Inflammatory macrophage treated with lipopolysaccharide for 1 hour (primary cell): Measurements from ENCODE around the gene CTNNBIP1.

Experiments used
- DNase-seq, 2 donors: peaks; one replicate each; pipeline ENCODE4 v3.0.0-alpha.2; 2020 to 2022

The CTNNBIP1 gene

GRCh38 chr1:9852004-9852403 is 58.1 kb downstream of the CTNNBIP1 start:
- no peak for DNase-seq

GRCh38 chr1:9850442-9851162 is 59.5 kb downstream of the CTNNBIP1 start:
- no peak for DNase-seq

GRCh38 chr1:9849691-9850441 is 60.2 kb downstream of the CTNNBIP1 start:
- DNase-seq = no peak

GRCh38 chr1:9848022-9848421 is 62.0 kb downstream of the CTNNBIP1 start:
- peak in 1 of 2 donors; percentile 29 for DNase-seq

GRCh38 chr1:9847269-9847668 is 62.8 kb downstream of the CTNNBIP1 start:
- no peak for DNase-seq

GRCh38 chr1:9846611-9847171 is 63.4 kb downstream of the CTNNBIP1 start:
- no peak for DNase-seq

GRCh38 chr1:9845914-9846313 is 64.2 kb downstream of the CTNNBIP1 start:
- DNase-seq = peak; percentile 52 to 53

- no peak for DNase-seq
These were observed 65.3 kb downstream of the CTNNBIP1 start for GRCh38 chr1:9844756-9845155.

GRCh38 chr1:9844106-9844505 is 66.0 kb downstream of the CTNNBIP1 start:
- no peak for DNase-seq

- no peak for DNase-seq
These were observed 66.5 kb downstream of the CTNNBIP1 start for GRCh38 chr1:9843576-9843945.

GRCh38 chr1:9842781-9843575 is 67.1 kb downstream of the CTNNBIP1 start:
- DNase-seq = no peak

- no peak for DNase-seq
These were observed 67.9 kb downstream of the CTNNBIP1 start for GRCh38 chr1:9842073-9842711.

GRCh38 chr1:9841460-9841859 is 68.6 kb downstream of the CTNNBIP1 start:
- DNase-seq = no peak

GRCh38 chr1:9840176-9840575 is 69.9 kb downstream of the CTNNBIP1 start:
- no peak for DNase-seq

GRCh38 chr1:9838946-9839345 is 71.1 kb downstream of the CTNNBIP1 start:
- DNase-seq = no peak

GRCh38 chr1:9836632-9836960 is 73.5 kb downstream of the CTNNBIP1 start:
- no peak for DNase-seq

GRCh38 chr1:9835758-9836631 is 74.1 kb downstream of the CTNNBIP1 start:
- DNase-seq = no peak

- DNase-seq = no peak
These were observed 74.7 kb downstream of the CTNNBIP1 start for GRCh38 chr1:9835404-9835757.

- DNase-seq = peak in 1 of 2 donors; percentile 15
These were observed 76.4 kb downstream of the CTNNBIP1 start for GRCh38 chr1:9833632-9834031.

- peak in 1 of 2 donors; percentile 32 for DNase-seq
These were observed 82.4 kb downstream of the CTNNBIP1 start for GRCh38 chr1:9827558-9828185.

GRCh38 chr1:9826616-9827015 is 83.5 kb downstream of the CTNNBIP1 start:
- DNase-seq = no peak
